Stimulated activated CD4-positive, alpha-beta T cell treated with anti-CD3 and anti-CD28 coated beads, Interleukin-12 subunit alpha, Interleukin-12 subunit beta, amount 100 ng/mL, for 4 hours (primary cell): ENCODE measurements around the gene DHX29.
"Not testable (repeated sequence)": the region's sequence is repeated elsewhere in the genome, so short reads cannot be mapped to it uniquely, and the experiment has no call there.

Source experiments
- DNase-seq: peaks from one replicate; pipeline ENCODE4 v3.0.0-alpha.2; 2020

DHX29 gene

DNA sequence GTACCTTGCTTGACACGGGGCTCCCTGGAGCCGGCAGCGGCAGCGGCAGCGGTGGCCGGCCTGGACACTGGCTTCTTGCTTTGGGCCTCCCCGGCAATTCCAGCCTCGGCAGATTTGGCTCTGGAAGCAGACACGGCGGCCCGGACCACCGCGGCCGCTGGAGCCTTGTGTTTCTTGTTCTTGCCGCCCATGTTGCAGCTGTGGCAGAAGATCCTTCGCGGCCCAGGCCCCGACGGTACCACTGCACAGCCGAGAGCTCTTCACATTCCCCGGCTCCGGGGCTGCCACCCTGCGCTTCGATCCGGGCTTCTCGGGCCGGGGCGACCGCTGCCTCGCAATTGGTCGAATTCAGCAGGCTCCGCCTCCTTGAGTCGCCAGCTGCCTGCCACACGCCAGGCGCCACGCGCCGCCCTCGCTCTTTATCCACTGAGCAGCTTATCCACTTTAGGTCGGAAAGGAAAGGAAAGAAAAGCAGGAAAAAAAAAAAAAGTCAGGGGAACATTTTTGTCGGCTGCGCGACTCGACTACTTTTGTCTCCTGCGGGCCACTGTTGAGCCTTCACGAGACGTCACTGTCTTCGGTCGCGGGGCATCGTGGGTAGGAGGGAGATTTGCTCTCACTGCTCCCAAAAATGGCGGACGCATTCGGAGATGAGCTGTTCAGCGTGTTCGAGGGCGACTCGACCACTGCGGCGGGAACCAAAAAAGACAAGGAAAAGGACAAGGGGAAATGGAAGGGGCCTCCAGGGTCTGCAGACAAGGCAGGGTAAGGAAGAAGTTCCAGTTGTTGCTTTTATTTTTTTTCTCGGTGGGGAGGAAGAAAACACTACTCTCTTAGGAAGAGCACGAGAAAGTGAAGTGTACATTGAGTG, at the start of gene DHX29, which contains the start of gene MTREX:
TSS of gene DHX29 (minus strand) at position 312 of the 871 bp plus-strand sequence. CDS start at position 191, 121 bp downstream.
TSS of gene MTREX (plus strand) at position 607 of the 871 bp plus-strand sequence. CDS start at position 632, 25 bp downstream.
- peak; percentile 83 for DNase-seq

DNA sequence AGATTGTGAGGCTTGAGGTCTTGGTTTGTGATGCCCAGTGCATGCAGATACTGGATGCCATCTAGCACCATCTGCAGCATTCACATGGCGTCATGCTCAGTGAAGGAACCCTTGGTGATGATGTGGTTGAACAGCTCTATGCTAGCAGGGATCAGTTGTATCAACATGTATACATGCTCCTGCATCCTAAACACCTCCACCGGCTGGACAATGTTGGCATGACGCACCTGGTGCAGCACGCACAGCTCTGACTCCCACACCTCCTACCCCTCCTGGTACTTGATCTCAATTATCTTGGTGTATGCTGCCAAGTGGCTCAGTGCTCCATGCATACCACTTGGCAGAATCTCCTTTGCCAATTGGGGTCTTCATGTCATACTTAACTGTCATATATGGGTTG, 49.4 kb upstream of the DHX29 start:
- no peak for DNase-seq

- no peak for DNase-seq
Observed at GRCh38 chr5:55350754-55351153, 43.3 kb upstream of the DHX29 start.

DNA sequence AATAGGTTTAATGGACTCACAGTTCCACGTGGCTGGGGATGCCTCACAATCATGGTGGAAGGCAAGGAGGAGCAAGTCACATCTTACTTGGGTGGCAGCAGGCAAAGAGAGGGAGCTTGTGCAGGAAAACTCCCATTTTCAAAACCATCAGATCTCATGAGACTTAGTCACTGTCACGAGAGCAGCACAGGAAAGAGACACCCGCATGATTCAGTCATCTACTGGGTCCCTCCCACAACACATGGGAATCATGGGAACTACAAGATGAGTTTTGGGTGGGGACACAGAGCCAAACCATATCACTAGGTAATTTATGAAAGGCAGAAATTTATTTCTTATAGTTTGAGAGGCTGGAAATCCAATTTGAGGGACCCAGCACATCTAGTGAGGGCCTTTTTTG, 40.3 kb upstream of the DHX29 start:
- no peak for DNase-seq

GRCh38 chr5:55345327-55345726, 37.8 kb upstream of the DHX29 start:
- DNase-seq: no peak

DNA sequence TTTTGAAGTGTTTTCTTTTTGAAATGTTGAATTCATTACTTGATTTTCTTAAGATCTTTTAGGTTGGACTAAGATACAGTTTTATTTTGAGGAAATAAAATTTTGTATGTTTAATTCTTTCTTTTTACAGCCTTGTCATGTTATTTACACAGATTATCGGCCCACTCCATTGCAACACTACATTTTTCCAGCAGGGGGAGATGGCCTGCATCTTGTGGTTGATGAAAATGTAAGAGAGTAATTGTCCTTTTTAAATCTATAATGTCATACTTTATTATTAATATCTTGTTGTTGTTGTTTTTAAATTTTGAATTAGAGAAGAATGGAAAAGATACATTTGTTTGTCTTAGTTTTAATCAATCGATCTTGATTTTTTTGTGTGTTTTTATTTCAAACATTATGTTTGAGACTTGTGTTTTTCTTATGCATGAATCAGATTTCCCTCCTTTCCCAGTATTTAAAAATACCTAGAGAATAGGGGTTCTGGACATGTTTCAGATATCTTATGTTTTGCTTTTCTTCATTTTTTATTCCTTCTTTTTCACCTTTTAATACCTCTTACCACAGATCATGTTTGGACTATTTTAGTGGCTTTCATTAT, 37.0 kb upstream of the DHX29 start:
- DNase-seq: peak; percentile 54

- DNase-seq: no peak
Observed at GRCh38 chr5:55343609-55344008, 36.1 kb upstream of the DHX29 start.

- DNase-seq: no peak
Observed at GRCh38 chr5:55343107-55343506, 35.6 kb upstream of the DHX29 start.

- peak; percentile 42 for DNase-seq
Observed at GRCh38 chr5:55338810-55339243, 31.3 kb upstream of the DHX29 start.

DNA sequence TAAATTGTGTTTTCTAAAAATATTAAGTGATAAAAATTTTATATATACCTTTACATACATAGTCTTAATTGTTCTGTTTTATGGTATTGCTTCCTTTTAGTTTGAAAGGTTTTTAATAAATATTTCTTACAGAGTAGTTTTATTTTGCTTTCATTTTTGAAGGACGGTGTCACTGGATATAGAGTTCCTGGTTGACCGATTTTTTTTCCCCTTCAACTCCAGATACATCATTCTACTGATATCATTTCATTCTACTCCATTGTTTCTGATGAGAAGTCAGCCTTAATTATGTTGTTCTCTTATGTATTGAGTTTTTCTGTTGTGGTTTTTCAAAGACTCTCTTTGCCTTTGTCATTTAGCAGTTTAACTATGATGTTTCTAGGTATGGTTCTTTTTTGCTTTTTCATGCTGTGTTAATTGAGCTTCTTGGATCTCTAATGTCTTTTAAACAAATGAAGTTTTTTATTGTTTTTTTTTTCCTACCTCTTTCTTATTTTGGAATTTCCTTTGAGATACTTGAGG, 30.7 kb upstream of the DHX29 start:
- no peak for DNase-seq

DNA sequence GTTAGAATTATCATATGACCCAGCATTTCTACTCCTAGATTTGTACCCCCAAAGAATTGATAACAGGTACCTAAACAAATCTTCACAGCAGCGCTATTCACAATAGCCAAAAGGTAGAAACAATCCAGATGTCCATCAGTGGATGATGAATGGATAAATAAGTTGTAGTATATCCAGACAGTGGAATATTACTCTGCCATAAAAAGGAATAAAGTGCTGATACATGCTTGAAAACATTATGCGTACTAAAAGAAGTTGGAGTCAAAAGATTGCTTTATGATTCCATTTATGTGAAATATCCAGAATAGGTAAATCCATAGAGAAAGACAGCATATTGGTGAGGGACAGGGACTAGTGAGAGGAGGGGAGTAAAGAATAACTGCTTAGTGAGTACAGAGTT, 26.3 kb upstream of the DHX29 start:
- DNase-seq: no peak

- DNase-seq: no peak
Observed at GRCh38 chr5:55333017-55333416, 25.5 kb upstream of the DHX29 start.

DNA sequence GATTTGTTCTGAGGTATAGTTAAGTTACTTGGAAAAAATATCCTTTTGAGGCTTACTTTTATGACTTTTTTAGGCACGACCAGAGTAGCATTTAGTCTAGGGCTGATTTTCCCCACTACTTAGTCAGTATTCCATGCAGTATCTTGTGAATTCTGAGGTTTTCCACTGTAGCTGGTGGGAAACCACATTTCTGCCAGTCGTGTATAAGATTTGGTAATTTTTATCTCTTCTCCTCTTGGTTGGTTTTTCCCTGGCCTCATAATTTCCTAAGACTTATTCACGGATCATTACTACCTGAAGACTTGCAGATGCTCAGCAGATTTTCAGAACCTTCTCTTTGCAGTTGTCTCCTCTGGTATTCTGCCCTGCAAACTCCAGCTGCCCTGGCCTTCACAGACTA, 23.8 kb upstream of the DHX29 start:
- DNase-seq: no peak

DNA sequence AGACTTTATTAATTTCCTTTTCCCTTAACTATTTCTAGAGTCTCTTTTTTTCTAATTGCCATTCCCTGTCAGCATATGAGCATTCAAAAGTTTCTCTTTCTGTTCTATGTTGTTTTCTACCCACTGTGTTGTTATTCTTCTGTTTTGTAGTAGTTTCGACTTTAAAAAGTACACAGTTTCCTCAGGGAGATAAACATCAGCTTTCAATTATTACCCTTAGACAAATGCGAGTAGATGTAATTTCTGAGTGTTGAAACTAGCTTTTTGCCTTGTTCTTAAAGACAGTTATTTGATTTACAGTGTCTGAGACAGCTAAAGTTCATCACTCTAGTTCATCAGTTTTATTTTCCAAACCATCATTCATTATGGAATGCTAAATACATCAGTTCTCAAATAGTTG, 19.8 kb upstream of the DHX29 start:
- DNase-seq: no peak

- no peak for DNase-seq
Observed at GRCh38 chr5:55325621-55326020, 18.1 kb upstream of the DHX29 start.

DNA sequence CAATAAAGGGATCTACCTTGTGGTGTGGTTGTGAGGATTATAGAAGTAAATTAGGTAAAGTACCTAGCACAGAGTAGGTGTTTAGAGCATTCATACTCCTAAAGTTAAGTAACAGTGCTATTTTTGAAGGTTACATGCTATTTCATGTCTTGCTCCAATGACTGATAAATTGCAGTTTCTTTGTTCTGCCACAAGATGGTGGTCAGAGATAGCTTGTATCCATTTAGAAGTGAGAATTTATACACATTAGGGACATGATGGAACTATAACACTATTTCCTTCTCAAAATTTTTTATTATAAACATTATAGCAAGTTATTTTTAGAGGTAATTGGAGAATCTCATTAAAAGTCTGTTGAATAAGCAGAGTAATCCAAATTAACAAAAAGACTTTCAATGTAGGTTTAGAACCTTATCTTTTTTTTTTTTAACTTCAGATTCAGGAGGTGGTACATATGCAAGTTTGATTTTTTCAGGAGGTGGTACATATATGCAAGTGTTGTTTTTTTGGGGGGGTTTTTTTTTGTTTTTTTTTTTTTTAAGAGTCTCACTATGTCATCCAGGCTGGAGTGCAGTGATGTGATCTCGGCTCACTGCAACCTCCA, 17.4 kb upstream of the DHX29 start:
- DNase-seq: no peak

GRCh38 chr5:55324006-55324405, 16.5 kb upstream of the DHX29 start:
- DNase-seq: no peak

DNA sequence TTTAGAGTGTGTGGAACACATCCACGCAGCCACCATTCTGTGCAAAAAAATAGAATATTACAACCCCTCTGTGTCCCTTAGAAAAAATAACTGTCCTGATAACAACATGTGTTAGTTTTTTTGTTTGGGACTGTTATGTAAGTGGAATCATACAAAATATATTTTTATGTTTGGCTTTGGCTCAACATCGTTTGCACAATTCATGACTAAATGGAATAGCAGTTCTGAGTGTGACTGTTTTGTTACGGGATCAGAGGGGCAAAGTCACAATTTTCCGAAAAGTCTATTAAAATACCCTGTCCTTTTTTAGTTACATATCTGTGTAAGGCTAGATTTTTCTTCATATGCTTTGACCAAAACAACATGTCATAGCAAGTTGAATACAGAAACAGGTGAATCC, 13.1 kb upstream of the DHX29 start:
- DNase-seq: no peak

DNA sequence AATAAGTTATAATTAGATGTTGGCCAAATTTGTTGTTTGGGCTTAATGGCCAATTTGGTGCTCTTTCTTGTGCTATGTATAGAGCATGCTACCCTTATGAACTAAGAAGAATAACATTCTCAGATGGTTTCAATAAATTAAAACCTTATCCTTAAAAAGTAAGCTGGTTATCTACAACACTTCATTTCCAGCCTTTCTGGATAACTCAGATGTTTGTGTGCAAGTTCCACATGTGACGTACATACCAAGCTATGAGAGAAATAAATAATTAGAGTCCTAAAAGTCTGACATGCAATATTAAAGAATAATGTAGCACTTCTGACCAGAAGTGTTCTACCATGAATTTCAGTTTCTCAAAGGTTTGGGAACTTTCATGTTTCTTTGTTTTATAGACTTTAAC, 12.0 kb upstream of the DHX29 start:
- DNase-seq: no peak

DNA sequence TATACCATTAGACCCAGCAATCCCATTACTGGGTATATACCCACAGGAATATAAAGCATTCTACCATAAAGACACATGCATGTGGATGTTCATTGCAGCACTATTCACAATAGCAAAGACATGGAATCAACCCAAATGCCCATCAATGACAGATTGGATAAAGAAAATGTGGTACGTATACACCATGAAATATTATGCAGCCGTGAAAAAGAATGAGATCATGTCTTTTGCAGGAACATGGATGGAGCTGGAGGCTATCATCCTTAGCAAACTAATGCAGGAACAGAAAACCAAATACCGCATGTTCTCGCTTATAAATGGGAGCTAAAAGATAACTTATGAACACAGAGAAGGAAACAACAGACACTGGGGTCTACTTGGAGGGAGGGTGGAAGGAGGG, 10.7 kb upstream of the DHX29 start:
- not testable (repeated sequence) for DNase-seq

GRCh38 chr5:55316837-55317236, 9.3 kb upstream of the DHX29 start:
- no peak for DNase-seq

GRCh38 chr5:55316289-55316688, 8.8 kb upstream of the DHX29 start:
- no peak for DNase-seq

DNA sequence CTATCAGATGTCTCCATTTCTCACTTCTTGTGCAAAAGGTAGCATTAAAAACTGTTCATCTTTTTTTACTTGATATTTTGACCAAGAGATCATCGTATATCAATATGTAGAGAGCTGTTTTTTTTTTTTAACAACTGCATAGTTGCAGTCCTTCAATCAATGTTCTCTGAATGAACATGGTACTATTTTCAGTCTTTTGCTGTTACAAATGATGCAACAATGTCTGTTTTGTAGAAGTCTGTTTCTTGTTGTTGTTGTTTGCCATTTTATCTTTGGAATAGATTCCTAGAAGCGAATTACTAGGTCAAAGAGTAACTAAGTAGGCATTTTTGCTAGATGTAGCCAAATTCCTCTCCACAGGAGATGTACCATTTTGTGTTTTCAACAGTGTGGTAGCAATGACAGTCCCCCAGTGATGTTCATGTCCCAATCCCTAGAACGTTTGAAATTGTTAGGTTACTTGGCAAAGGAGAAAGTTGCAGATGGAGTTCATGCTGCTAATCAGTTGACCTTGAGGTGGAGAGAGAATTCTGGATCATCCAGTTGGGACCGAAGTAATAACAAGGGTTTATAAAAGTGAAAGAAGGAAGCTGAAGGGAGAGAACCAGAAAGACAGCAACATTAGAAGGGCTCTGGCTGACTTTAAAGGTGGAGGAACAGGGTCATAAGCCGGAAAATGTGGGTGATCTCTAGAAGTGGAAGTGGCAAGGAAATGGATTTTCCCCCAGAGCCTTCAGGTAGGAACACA, 6.5 kb upstream of the DHX29 start:
- no peak for DNase-seq
